Measurements from ENCODE around the gene RPS29. TPM values are rescaled to one million over a fixed set of nuclear protein-coding genes. Genes with fewer than 3 reads are reported as not detected.
A peak's percentile ranks its signal among the peaks of the same experiment; 100 is the strongest.

Gene RPS29
- total and polyA plus RNA-seq, 2 of the 13 experiments (the other 11 are each of a cell fraction or from before 2014, with no cell fraction given) = 4,303 to 8,215 TPM

DNA sequence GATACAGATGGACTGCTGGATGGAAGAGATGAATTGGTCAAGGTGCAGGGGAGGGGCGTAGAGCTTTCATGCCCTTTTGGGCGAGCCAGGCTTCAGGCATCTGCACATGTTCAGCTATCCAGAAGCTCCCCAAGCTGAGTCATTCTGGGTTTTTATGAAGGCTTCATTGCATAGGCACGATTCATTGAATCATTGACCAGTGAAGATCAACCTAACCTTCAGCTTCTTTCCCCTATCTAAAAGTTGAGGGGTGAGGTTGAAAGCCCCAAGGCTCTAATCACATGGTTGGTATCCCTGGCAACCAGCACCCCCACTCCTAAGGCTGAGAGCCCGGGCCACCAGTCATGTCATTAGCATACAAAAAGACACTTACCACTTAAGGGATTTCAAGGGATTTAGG, 36.3 kb downstream of the RPS29 start:
- H3K27ac ChIP-seq (ENCODE audit: extremely low read length, insufficient read depth, low read length) = no peak overlapping the region
- no peaks in the 10 kb centered on the region for H3K79me2 ChIP-seq (ENCODE audit: insufficient read depth, low read length)
- TF ChIP-seq ZFP36L1 (CRISPR knock-in tag; IDR thresholded peaks at IDR 0.05) (no peak), ZKSCAN1 (IDR thresholded peaks at IDR 0.05; ENCODE audit: low read length) (no peak), PCBP1 (IDR thresholded peaks at IDR 0.05; ENCODE audit: borderline replicate concordance, low read depth, low read length) (no peak), BCL6 (CRISPR knock-in tag; IDR thresholded peaks at IDR 0.05) (no peak), ZBTB39 (CRISPR knock-in tag; IDR thresholded peaks at IDR 0.05) (no peak), SMAD9 (CRISPR knock-in tag; IDR thresholded peaks at IDR 0.05) (no peak)
- H3K4me3 ChIP-seq (replicated peaks in 1 of 3; ENCODE audit: insufficient read depth in 1 of 3, low read depth in 2 of 3, low read length in 3 of 3) = no peak overlapping the region
- no TSS peak for BruUV-seq (replicated peaks)
- ChIA-PET POLR2A (no interaction called here), CTCF (ENCODE audit: low intra/inter-chr PET ratio, low total read pairs) (no interaction called here)
- H3K36me3 ChIP-seq (replicated peaks in 1 of 2; ENCODE audit: control insufficient read depth in 1 of 2, insufficient read depth in 2 of 2, low read length in 2 of 2) = no peaks in the 10 kb centered on the region
- H3K4me2 ChIP-seq (ENCODE audit: low read depth, low read length) = no peak overlapping the region
- in situ Hi-C loops (cut with HindIII; ENCODE audit: extremely low pct_ligation_motif_present, low pct_unique_long_range_greater_than_20kb) (no loop called here), intact Hi-C loops (cut with micrococcal nuclease; ENCODE audit: unreplicated experiment) (loop anchor here (5.0 kb wide), 1 partner anchor 88 kb away; no protein-coding TSS in a partner anchor)
- H3K9me3 ChIP-seq (ENCODE audit: low read length) = no peaks in the 10 kb centered on the region
- ATAC-seq (peak; percentile 36; the same call in 2 of the 3 replicates), DNase-seq (ENCODE audit: low spot score) (no peak), FAIRE-seq (no peak)
- H3K27me3 ChIP-seq (ENCODE audit: control insufficient read depth in 1 of 2, insufficient read depth in 2 of 2, low read length in 2 of 2) = no peaks in the 10 kb centered on the region; a peak in 1 of 5 replicates
- peaks cover 35% of the 10 kb centered on the region for H3K4me1 ChIP-seq (ENCODE audit: insufficient read depth, low read length)
- no peak overlapping the region for H2AFZ ChIP-seq (ENCODE audit: low read length)
- 5% methylated on average over 4 of the region's 4 CpGs for WGBS (ENCODE audit: low lambda C conversion rate)
- H3K9ac ChIP-seq (ENCODE audit: insufficient read depth, low read depth, low read length) = no peak overlapping the region
- H4K20me1 ChIP-seq (ENCODE audit: insufficient read depth, low read length) = no peaks in the 10 kb centered on the region

GRCh38 chr14:49549446-49549845, 36.7 kb downstream of the RPS29 start:
- no peak overlapping the region for H3K27ac ChIP-seq (ENCODE audit: extremely low read length, insufficient read depth, low read length)
- H2AFZ ChIP-seq (ENCODE audit: low read length) = no peak overlapping the region
- no TSS peak for BruUV-seq (replicated peaks)
- POLR2A ChIA-PET = no interaction called here
- FAIRE-seq = no peak
- CTCF ChIA-PET (ENCODE audit: low intra/inter-chr PET ratio, low total read pairs) = no interaction called here
- no peaks in the 10 kb centered on the region; a peak in 1 of 5 replicates for H3K27me3 ChIP-seq (ENCODE audit: control insufficient read depth in 1 of 2, insufficient read depth in 2 of 2, low read length in 2 of 2)
- H3K9ac ChIP-seq (ENCODE audit: insufficient read depth, low read depth, low read length) = no peak overlapping the region
- H4K20me1 ChIP-seq (ENCODE audit: insufficient read depth, low read length) = no peaks in the 10 kb centered on the region
- in situ Hi-C loops (cut with HindIII; ENCODE audit: extremely low pct_ligation_motif_present, low pct_unique_long_range_greater_than_20kb) = no loop called here
- no peaks in the 10 kb centered on the region for H3K79me2 ChIP-seq (ENCODE audit: insufficient read depth, low read length)
- H3K36me3 ChIP-seq (replicated peaks in 1 of 2; ENCODE audit: control insufficient read depth in 1 of 2, insufficient read depth in 2 of 2, low read length in 2 of 2) = no peaks in the 10 kb centered on the region
- H3K4me1 ChIP-seq (ENCODE audit: insufficient read depth, low read length) = peaks cover 35% of the 10 kb centered on the region
- ATAC-seq = no peak
- intact Hi-C loops (cut with micrococcal nuclease; ENCODE audit: unreplicated experiment) = no loop called here
- WGBS (ENCODE audit: low lambda C conversion rate) = 0% methylated on average over 1 of the region's 1 CpG
- no peak for DNase-seq (ENCODE audit: low spot score)
- no peaks in the 10 kb centered on the region for H3K9me3 ChIP-seq (ENCODE audit: low read length)
- H3K4me3 ChIP-seq (replicated peaks in 1 of 3; ENCODE audit: insufficient read depth in 1 of 3, low read depth in 2 of 3, low read length in 3 of 3) = no peak overlapping the region
- no peak overlapping the region for H3K4me2 ChIP-seq (ENCODE audit: low read depth, low read length)
- TF ChIP-seq ZBTB8A (CRISPR knock-in tag; IDR thresholded peaks at IDR 0.05; ENCODE audit: borderline replicate concordance, low read depth) (no peak), GLMP (CRISPR knock-in tag; IDR thresholded peaks at IDR 0.05; ENCODE audit: borderline replicate concordance) (no peak), ZNF83 (CRISPR knock-in tag; IDR thresholded peaks at IDR 0.05; ENCODE audit: borderline replicate concordance) (no peak), GATAD1 (CRISPR knock-in tag; IDR thresholded peaks at IDR 0.05) (no peak), ZKSCAN8 (CRISPR knock-in tag; IDR thresholded peaks at IDR 0.05; ENCODE audit: borderline replicate concordance) (no peak), ZNF674 (CRISPR knock-in tag; IDR thresholded peaks at IDR 0.05; ENCODE audit: low read depth) (no peak), HMG20A (CRISPR knock-in tag; IDR thresholded peaks at IDR 0.05; ENCODE audit: borderline replicate concordance) (no peak), EED (CRISPR knock-in tag; IDR thresholded peaks at IDR 0.05) (no peak)
- TF ChIP-seq, protein P1, sequence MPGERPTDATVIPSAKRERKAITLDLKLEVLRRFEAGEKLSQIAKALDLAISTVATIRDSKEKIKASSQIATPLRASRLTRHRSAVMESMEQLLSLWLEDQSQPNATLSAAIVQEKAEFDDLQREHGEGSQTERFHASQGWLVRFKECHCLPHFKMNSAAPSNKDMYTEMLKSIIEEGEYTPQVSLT (CRISPR knock-in tag; IDR thresholded peaks at IDR 0.05; ENCODE audit: borderline replicate concordance, low read depth) = no peak
- TF ChIP-seq, protein P2, sequence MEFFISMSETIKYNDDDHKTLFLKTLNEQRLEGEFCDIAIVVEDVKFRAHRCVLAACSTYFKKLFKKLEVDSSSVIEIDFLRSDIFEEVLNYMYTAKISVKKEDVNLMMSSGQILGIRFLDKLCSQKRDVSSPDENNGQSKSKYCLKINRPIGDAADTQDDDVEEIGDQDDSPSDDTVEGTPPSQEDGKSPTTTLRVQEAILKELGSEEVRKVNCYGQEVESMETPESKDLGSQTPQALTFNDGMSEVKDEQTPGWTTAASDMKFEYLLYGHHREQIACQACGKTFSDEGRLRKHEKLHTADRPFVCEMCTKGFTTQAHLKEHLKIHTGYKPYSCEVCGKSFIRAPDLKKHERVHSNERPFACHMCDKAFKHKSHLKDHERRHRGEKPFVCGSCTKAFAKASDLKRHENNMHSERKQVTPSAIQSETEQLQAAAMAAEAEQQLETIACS (CRISPR knock-in tag; IDR thresholded peaks at IDR 0.05) = no peak
